WTC11 (cell line): ENCODE results near the gene FNDC3B.

ENCODE experiments used
- ATF1 ChIP-seq: sonication (generic); formaldehyde crosslinking; IDR thresholded peaks from 2 replicates; pipeline ENCODE4 v1.8.1; 2023; ENCODE audit warnings: mild to moderate bottlenecking, moderate library complexity, missing genetic modification reagents
- ETV6 ChIP-seq: sonication (generic); formaldehyde crosslinking; IDR thresholded peaks from 2 replicates; pipeline ENCODE4 v1.8.1; 2022; ENCODE audit warnings: mild to moderate bottlenecking, missing genetic modification reagents
- IRF2 ChIP-seq: sonication (generic); formaldehyde crosslinking; IDR thresholded peaks from 2 replicates; pipeline ENCODE4 v1.8.0; 2022; ENCODE audit warnings: low read depth, missing genetic modification reagents, borderline replicate concordance
- SP1 ChIP-seq: sonication (generic); formaldehyde crosslinking; conservative IDR thresholded peaks from 2 replicates; pipeline ENCODE4 v1.8.1; 2022; ENCODE audit warnings: missing genetic modification reagents
- TF ChIP-seq, protein P1 (sequence below): fragments of 200-600 bp; IDR thresholded peaks from 2 replicates; pipeline ENCODE4 v1.8.0; 2022; ENCODE audit warnings: antibody characterized with exemption

- TF ChIP-seq, protein P1, sequence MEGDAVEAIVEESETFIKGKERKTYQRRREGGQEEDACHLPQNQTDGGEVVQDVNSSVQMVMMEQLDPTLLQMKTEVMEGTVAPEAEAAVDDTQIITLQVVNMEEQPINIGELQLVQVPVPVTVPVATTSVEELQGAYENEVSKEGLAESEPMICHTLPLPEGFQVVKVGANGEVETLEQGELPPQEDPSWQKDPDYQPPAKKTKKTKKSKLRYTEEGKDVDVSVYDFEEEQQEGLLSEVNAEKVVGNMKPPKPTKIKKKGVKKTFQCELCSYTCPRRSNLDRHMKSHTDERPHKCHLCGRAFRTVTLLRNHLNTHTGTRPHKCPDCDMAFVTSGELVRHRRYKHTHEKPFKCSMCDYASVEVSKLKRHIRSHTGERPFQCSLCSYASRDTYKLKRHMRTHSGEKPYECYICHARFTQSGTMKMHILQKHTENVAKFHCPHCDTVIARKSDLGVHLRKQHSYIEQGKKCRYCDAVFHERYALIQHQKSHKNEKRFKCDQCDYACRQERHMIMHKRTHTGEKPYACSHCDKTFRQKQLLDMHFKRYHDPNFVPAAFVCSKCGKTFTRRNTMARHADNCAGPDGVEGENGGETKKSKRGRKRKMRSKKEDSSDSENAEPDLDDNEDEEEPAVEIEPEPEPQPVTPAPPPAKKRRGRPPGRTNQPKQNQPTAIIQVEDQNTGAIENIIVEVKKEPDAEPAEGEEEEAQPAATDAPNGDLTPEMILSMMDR, result no peak
- TF ChIP-seq IRF2 (CRISPR knock-in tag), result no peak
- no peak for TF ChIP-seq SP1
- no peak for TF ChIP-seq ATF1 (CRISPR knock-in tag)
- no peak for TF ChIP-seq ETV6
Observed at GRCh38 chr3:172021164-172021563, 18.2 kb upstream of the FNDC3B start.
